Osteoblast (primary cell): ENCODE data around the gene SLC24A3. TPM values are rescaled to one million over a fixed set of nuclear protein-coding genes. Genes with fewer than 3 reads are reported as not detected.

Source experiments
- DNase-seq: peaks from one replicate; pipeline ENCODE4 v3.0.0; 2011; ENCODE audit warnings: low spot score, mixed read lengths; ENCODE audit not compliant: insufficient read length; ENCODE audit errors: missing footprints
- H2AFZ ChIP-seq: 2 replicates; pipeline ENCODE4 v1.6.0; 2011; ENCODE audit warnings: mild to moderate bottlenecking, low read length
- H3K27ac ChIP-seq: 2 replicates; pipeline ENCODE4 v1.5.1; 2011; ENCODE audit warnings: mild to moderate bottlenecking, low read depth, low read length, moderate library complexity
- H3K27me3 ChIP-seq: 2 replicates; pipeline ENCODE4 v1.6.0; 2012; ENCODE audit warnings: mild to moderate bottlenecking, control low read depth, inconsistent platforms, low read length, moderate library complexity; ENCODE audit not compliant: insufficient read depth
- H3K36me3 ChIP-seq: 2 replicates; pipeline ENCODE4 v1.5.1; 2011; ENCODE audit warnings: mild to moderate bottlenecking, low read length, control low read depth, moderate library complexity; ENCODE audit not compliant: insufficient read depth
- H3K4me1 ChIP-seq: 2 replicates; pipeline ENCODE4 v1.5.1; 2011; ENCODE audit warnings: mild to moderate bottlenecking, low read length, control low read depth, moderate library complexity; ENCODE audit not compliant: insufficient read depth
- H3K4me2 ChIP-seq: 2 replicates; pipeline ENCODE4 v1.6.0; 2011; ENCODE audit warnings: mild to moderate bottlenecking, low read length; ENCODE audit not compliant: insufficient read depth
- H3K4me3 ChIP-seq: fragments of 200-600 bp; sonication (generic); 3 replicates; pipeline ENCODE4 v1.5.1; 2012; ENCODE audit warnings: mild to moderate bottlenecking, low read length, inconsistent platforms; ENCODE audit not compliant: insufficient read depth
- H3K79me2 ChIP-seq: 2 replicates; pipeline ENCODE4 v1.6.0; 2012; ENCODE audit warnings: mild to moderate bottlenecking, low read length, control low read depth, inconsistent platforms; ENCODE audit not compliant: insufficient read depth
- H3K9me3 ChIP-seq: 2 replicates; pipeline ENCODE4 v1.5.1; 2011; ENCODE audit warnings: low read depth, low read length, control low read depth
- H4K20me1 ChIP-seq: 2 replicates; pipeline ENCODE4 v1.6.0; 2012; ENCODE audit warnings: mild to moderate bottlenecking, low read length, control low read depth; ENCODE audit not compliant: insufficient read depth
- total RNA-seq: library from RNA; depleted of rRNA; stranded (reverse); fragments of >200 nt; gene quantifications from 2 replicates; pipeline ENCODE4 v1.2.3, GENCODE V29; 2012
- TF ChIP-seq, protein P1 (sequence below): IDR thresholded peaks from 2 replicates; pipeline ENCODE4 v1.5.1; 2011; ENCODE audit warnings: mild to moderate bottlenecking, low read depth, low read length, moderate library complexity; ENCODE audit errors: extremely low read depth

The SLC24A3 gene
- total RNA-seq, 1 donor: 1.1 TPM

DNA sequence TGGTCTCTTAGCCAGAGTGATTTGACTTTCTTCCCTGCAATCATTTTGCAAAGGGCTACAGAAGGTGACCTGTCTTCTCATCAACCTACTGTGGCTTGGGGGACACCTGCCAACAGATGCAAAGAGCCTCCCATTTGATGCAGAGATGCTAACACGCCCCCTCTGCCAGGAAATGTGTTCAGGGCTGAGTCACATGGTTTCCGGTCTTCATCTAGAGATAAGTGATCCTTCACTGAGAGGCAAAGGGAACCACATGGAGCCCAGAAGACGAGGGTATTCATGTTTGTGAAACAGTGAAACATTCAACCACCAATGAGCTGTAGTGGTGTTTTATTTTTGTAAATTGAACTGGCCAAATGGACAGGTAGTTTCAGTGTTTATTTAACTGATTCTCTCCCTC, 436.6 kb downstream of the SLC24A3 start:
- Histone ChIP-seq H3K27me3 (no peaks in the 10 kb centered on the region), H4K20me1 (no peaks in the 10 kb centered on the region), H3K27ac (no peak overlapping the region), H3K4me2 (no peak overlapping the region), H3K36me3 (no peaks in the 10 kb centered on the region), H3K4me1 (no peaks in the 10 kb centered on the region), H3K4me3 (no peak overlapping the region), H2AFZ (no peak overlapping the region), H3K9me3 (no peaks in the 10 kb centered on the region), H3K79me2 (no peaks in the 10 kb centered on the region)
- TF ChIP-seq, protein P1, sequence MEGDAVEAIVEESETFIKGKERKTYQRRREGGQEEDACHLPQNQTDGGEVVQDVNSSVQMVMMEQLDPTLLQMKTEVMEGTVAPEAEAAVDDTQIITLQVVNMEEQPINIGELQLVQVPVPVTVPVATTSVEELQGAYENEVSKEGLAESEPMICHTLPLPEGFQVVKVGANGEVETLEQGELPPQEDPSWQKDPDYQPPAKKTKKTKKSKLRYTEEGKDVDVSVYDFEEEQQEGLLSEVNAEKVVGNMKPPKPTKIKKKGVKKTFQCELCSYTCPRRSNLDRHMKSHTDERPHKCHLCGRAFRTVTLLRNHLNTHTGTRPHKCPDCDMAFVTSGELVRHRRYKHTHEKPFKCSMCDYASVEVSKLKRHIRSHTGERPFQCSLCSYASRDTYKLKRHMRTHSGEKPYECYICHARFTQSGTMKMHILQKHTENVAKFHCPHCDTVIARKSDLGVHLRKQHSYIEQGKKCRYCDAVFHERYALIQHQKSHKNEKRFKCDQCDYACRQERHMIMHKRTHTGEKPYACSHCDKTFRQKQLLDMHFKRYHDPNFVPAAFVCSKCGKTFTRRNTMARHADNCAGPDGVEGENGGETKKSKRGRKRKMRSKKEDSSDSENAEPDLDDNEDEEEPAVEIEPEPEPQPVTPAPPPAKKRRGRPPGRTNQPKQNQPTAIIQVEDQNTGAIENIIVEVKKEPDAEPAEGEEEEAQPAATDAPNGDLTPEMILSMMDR: no peak
- no peak for DNase-seq

DNA sequence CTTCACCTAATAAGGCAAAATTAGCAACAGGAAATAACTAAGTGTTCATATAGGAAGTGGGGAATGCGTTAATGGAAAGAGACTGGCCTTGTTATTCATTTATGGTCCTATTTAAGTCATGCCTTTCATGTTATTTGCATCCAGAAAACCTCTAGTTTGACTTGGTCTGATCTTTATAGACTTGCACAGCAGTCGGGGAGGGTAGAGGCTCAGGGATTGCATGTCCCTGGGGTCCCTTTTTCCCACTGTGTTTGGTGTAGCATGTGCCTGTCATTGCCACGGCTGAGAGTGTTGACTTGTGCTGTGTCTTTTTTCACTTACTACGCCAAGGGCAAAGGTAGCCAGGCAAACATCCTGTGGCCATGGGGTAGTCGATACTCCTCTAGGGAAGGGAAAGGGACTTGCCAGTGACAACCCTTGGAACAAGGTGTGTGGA, 440.2 kb downstream of the SLC24A3 start:
- Histone ChIP-seq H3K27me3 (peaks cover 5% of the 10 kb centered on the region), H3K79me2 (no peaks in the 10 kb centered on the region), H3K4me2 (no peak overlapping the region), H2AFZ (no peak overlapping the region), H3K27ac (no peak overlapping the region), H4K20me1 (no peaks in the 10 kb centered on the region), H3K9me3 (no peaks in the 10 kb centered on the region), H3K4me1 (no peaks in the 10 kb centered on the region), H3K36me3 (no peaks in the 10 kb centered on the region), H3K4me3 (no peak overlapping the region)
- DNase-seq: no peak
- TF ChIP-seq, protein P1: no peak

- Histone ChIP-seq H4K20me1 (no peaks in the 10 kb centered on the region), H3K9me3 (no peaks in the 10 kb centered on the region), H3K36me3 (no peaks in the 10 kb centered on the region), H3K4me1 (no peaks in the 10 kb centered on the region), H3K4me3 (no peak overlapping the region), H3K4me2 (no peak overlapping the region), H2AFZ (no peak overlapping the region), H3K27ac (no peak overlapping the region), H3K27me3 (peaks cover 10% of the 10 kb centered on the region), H3K79me2 (no peaks in the 10 kb centered on the region)
- TF ChIP-seq, protein P1: no peak
- no peak for DNase-seq
Measured at GRCh38 chr20:19653327-19653726, 440.9 kb downstream of the SLC24A3 start.

- DNase-seq: no peak
- Histone ChIP-seq H4K20me1 (no peaks in the 10 kb centered on the region), H3K27me3 (peaks cover 10% of the 10 kb centered on the region), H3K27ac (no peak overlapping the region), H2AFZ (no peak overlapping the region), H3K36me3 (no peaks in the 10 kb centered on the region), H3K4me1 (no peaks in the 10 kb centered on the region), H3K9me3 (no peaks in the 10 kb centered on the region), H3K4me2 (no peak overlapping the region), H3K79me2 (no peaks in the 10 kb centered on the region), H3K4me3 (no peak overlapping the region)
- TF ChIP-seq, protein P1: no peak
Measured at GRCh38 chr20:19654921-19655320, 442.5 kb downstream of the SLC24A3 start.
